ENCODE data around the gene SEMA3D.

The SEMA3D gene

GRCh38 chr7:85217085-85217484 is 30.2 kb upstream of the SEMA3D start:
- Histone ChIP-seq H3K36me3 (ENCODE audit: control insufficient read depth, insufficient read depth, low read length) (no peaks in the 10 kb centered on the region), H3K27ac (ENCODE audit: low read depth, low read length) (no peak overlapping the region), H3K4me3 (ENCODE audit: low read depth, low read length) (no peak overlapping the region), H3K27me3 (ENCODE audit: control insufficient read depth, insufficient read depth, low read length) (no peaks in the 10 kb centered on the region), H3K4me1 (ENCODE audit: control insufficient read depth, insufficient read depth, low read length) (no peaks in the 10 kb centered on the region), H3K9me3 (ENCODE audit: control insufficient read depth, insufficient read depth, low read length) (no peaks in the 10 kb centered on the region), H3K9ac (ENCODE audit: low read depth, low read length) (no peak overlapping the region)

GRCh38 chr7:85215098-85215497 is 28.2 kb upstream of the SEMA3D start:
- H3K27ac ChIP-seq (ENCODE audit: low read depth, low read length) = no peak overlapping the region
- no peak overlapping the region for H3K9ac ChIP-seq (ENCODE audit: low read depth, low read length)
- H3K27me3 ChIP-seq (ENCODE audit: control insufficient read depth, insufficient read depth, low read length) = no peaks in the 10 kb centered on the region
- H3K4me1 ChIP-seq (ENCODE audit: control insufficient read depth, insufficient read depth, low read length) = no peaks in the 10 kb centered on the region
- H3K36me3 ChIP-seq (ENCODE audit: control insufficient read depth, insufficient read depth, low read length) = no peaks in the 10 kb centered on the region
- H3K9me3 ChIP-seq (ENCODE audit: control insufficient read depth, insufficient read depth, low read length) = no peaks in the 10 kb centered on the region
- H3K4me3 ChIP-seq (ENCODE audit: low read depth, low read length) = no peak overlapping the region

- H3K4me3 ChIP-seq (ENCODE audit: low read depth, low read length) = no peak overlapping the region
- no peaks in the 10 kb centered on the region for H3K9me3 ChIP-seq (ENCODE audit: control insufficient read depth, insufficient read depth, low read length)
- no peaks in the 10 kb centered on the region for H3K4me1 ChIP-seq (ENCODE audit: control insufficient read depth, insufficient read depth, low read length)
- no peaks in the 10 kb centered on the region for H3K36me3 ChIP-seq (ENCODE audit: control insufficient read depth, insufficient read depth, low read length)
- H3K9ac ChIP-seq (ENCODE audit: low read depth, low read length) = no peak overlapping the region
- H3K27me3 ChIP-seq (ENCODE audit: control insufficient read depth, insufficient read depth, low read length) = no peaks in the 10 kb centered on the region
- no peak overlapping the region for H3K27ac ChIP-seq (ENCODE audit: low read depth, low read length)
Measured at GRCh38 chr7:85213500-85213899, 26.6 kb upstream of the SEMA3D start.

GRCh38 chr7:85205754-85206153 is 18.9 kb upstream of the SEMA3D start:
- H3K27ac ChIP-seq (ENCODE audit: low read depth, low read length) = no peak overlapping the region
- H3K27me3 ChIP-seq (ENCODE audit: control insufficient read depth, insufficient read depth, low read length) = no peaks in the 10 kb centered on the region
- no peaks in the 10 kb centered on the region for H3K4me1 ChIP-seq (ENCODE audit: control insufficient read depth, insufficient read depth, low read length)
- no peak overlapping the region for H3K9ac ChIP-seq (ENCODE audit: low read depth, low read length)
- H3K36me3 ChIP-seq (ENCODE audit: control insufficient read depth, insufficient read depth, low read length) = no peaks in the 10 kb centered on the region
- H3K9me3 ChIP-seq (ENCODE audit: control insufficient read depth, insufficient read depth, low read length) = peaks cover 13% of the 10 kb centered on the region
- no peak overlapping the region for H3K4me3 ChIP-seq (ENCODE audit: low read depth, low read length)

GRCh38 chr7:85204496-85204895 is 17.6 kb upstream of the SEMA3D start:
- no peak overlapping the region for H3K27ac ChIP-seq (ENCODE audit: low read depth, low read length)
- H3K9ac ChIP-seq (ENCODE audit: low read depth, low read length) = no peak overlapping the region
- no peaks in the 10 kb centered on the region for H3K36me3 ChIP-seq (ENCODE audit: control insufficient read depth, insufficient read depth, low read length)
- no peaks in the 10 kb centered on the region for H3K27me3 ChIP-seq (ENCODE audit: control insufficient read depth, insufficient read depth, low read length)
- no peak overlapping the region for H3K4me3 ChIP-seq (ENCODE audit: low read depth, low read length)
- no peaks in the 10 kb centered on the region for H3K4me1 ChIP-seq (ENCODE audit: control insufficient read depth, insufficient read depth, low read length)
- peaks cover 17% of the 10 kb centered on the region for H3K9me3 ChIP-seq (ENCODE audit: control insufficient read depth, insufficient read depth, low read length)

- Histone ChIP-seq H3K36me3 (ENCODE audit: control insufficient read depth, insufficient read depth, low read length) (no peaks in the 10 kb centered on the region), H3K4me3 (ENCODE audit: low read depth, low read length) (no peak overlapping the region), H3K4me1 (ENCODE audit: control insufficient read depth, insufficient read depth, low read length) (no peaks in the 10 kb centered on the region), H3K9me3 (ENCODE audit: control insufficient read depth, insufficient read depth, low read length) (peaks cover 17% of the 10 kb centered on the region), H3K27me3 (ENCODE audit: control insufficient read depth, insufficient read depth, low read length) (no peaks in the 10 kb centered on the region), H3K9ac (ENCODE audit: low read depth, low read length) (no peak overlapping the region), H3K27ac (ENCODE audit: low read depth, low read length) (no peak overlapping the region)
Measured at GRCh38 chr7:85204061-85204460, 17.2 kb upstream of the SEMA3D start.

GRCh38 chr7:85201209-85201608 is 14.4 kb upstream of the SEMA3D start:
- Histone ChIP-seq H3K27ac (ENCODE audit: low read depth, low read length) (no peak overlapping the region), H3K9ac (ENCODE audit: low read depth, low read length) (no peak overlapping the region)

GRCh38 chr7:85196696-85197095 is 9.8 kb upstream of the SEMA3D start:
- H3K4me3 ChIP-seq (ENCODE audit: low read depth, low read length) = no peak overlapping the region

More at GRCh38 chr7:85201209-85201608, 14.4 kb upstream of the SEMA3D start:
- Histone ChIP-seq H3K4me1 (ENCODE audit: control insufficient read depth, insufficient read depth, low read length) (peaks cover 17% of the 10 kb centered on the region), H3K27me3 (ENCODE audit: control insufficient read depth, insufficient read depth, low read length) (no peaks in the 10 kb centered on the region), H3K4me3 (ENCODE audit: low read depth, low read length) (no peak overlapping the region), H3K36me3 (ENCODE audit: control insufficient read depth, insufficient read depth, low read length) (no peaks in the 10 kb centered on the region), H3K9me3 (ENCODE audit: control insufficient read depth, insufficient read depth, low read length) (peaks cover 17% of the 10 kb centered on the region)

GRCh38 chr7:85191383-85191782 is 4.5 kb upstream of the SEMA3D start:
- H3K27ac ChIP-seq (ENCODE audit: low read depth, low read length) = no peak overlapping the region
- H3K4me3 ChIP-seq (ENCODE audit: low read depth, low read length) = no peak overlapping the region
- peaks cover 30% of the 10 kb centered on the region for H3K4me1 ChIP-seq (ENCODE audit: control insufficient read depth, insufficient read depth, low read length)
- H3K36me3 ChIP-seq (ENCODE audit: control insufficient read depth, insufficient read depth, low read length) = no peaks in the 10 kb centered on the region
- peaks cover 23% of the 10 kb centered on the region for H3K27me3 ChIP-seq (ENCODE audit: control insufficient read depth, insufficient read depth, low read length)
- no peak overlapping the region for H3K9ac ChIP-seq (ENCODE audit: low read depth, low read length)
- H3K9me3 ChIP-seq (ENCODE audit: control insufficient read depth, insufficient read depth, low read length) = no peaks in the 10 kb centered on the region

More at GRCh38 chr7:85196696-85197095, 9.8 kb upstream of the SEMA3D start:
- Histone ChIP-seq H3K4me1 (ENCODE audit: control insufficient read depth, insufficient read depth, low read length) (peaks cover 32% of the 10 kb centered on the region), H3K36me3 (ENCODE audit: control insufficient read depth, insufficient read depth, low read length) (no peaks in the 10 kb centered on the region), H3K27me3 (ENCODE audit: control insufficient read depth, insufficient read depth, low read length) (no peaks in the 10 kb centered on the region), H3K9me3 (ENCODE audit: control insufficient read depth, insufficient read depth, low read length) (peaks cover 13% of the 10 kb centered on the region), H3K9ac (ENCODE audit: low read depth, low read length) (no peak overlapping the region), H3K27ac (ENCODE audit: low read depth, low read length) (peak overlapping the region; percentile 65)

- H3K9me3 ChIP-seq (ENCODE audit: control insufficient read depth, insufficient read depth, low read length) = no peaks in the 10 kb centered on the region
- no peaks in the 10 kb centered on the region for H3K36me3 ChIP-seq (ENCODE audit: control insufficient read depth, insufficient read depth, low read length)
- H3K4me3 ChIP-seq (ENCODE audit: low read depth, low read length) = peak overlapping the region; percentile 78
- no peak overlapping the region for H3K27ac ChIP-seq (ENCODE audit: low read depth, low read length)
- H3K9ac ChIP-seq (ENCODE audit: low read depth, low read length) = peak overlapping the region; percentile 36
- peaks cover 13% of the 10 kb centered on the region; the same call in 1 of the 2 replicates for H3K4me1 ChIP-seq (ENCODE audit: control insufficient read depth, insufficient read depth, low read length)
- peaks cover 48% of the 10 kb centered on the region for H3K27me3 ChIP-seq (ENCODE audit: control insufficient read depth, insufficient read depth, low read length)
Measured at GRCh38 chr7:85186083-85186520, 754 bp downstream of the SEMA3D start.

GRCh38 chr7:85185424-85186082 is 1.3 kb downstream of the SEMA3D start:
- H3K4me1 ChIP-seq (ENCODE audit: control insufficient read depth, insufficient read depth, low read length) = peaks cover 12% of the 10 kb centered on the region; the same call in 1 of the 2 replicates
- no peak overlapping the region for H3K27ac ChIP-seq (ENCODE audit: low read depth, low read length)
- H3K36me3 ChIP-seq (ENCODE audit: control insufficient read depth, insufficient read depth, low read length) = no peaks in the 10 kb centered on the region
- peaks cover 48% of the 10 kb centered on the region for H3K27me3 ChIP-seq (ENCODE audit: control insufficient read depth, insufficient read depth, low read length)
- peak overlapping the region; percentile 78 for H3K4me3 ChIP-seq (ENCODE audit: low read depth, low read length)
- peak overlapping the region; percentile 36; the same call in 1 of the 2 replicates for H3K9ac ChIP-seq (ENCODE audit: low read depth, low read length)
- no peaks in the 10 kb centered on the region for H3K9me3 ChIP-seq (ENCODE audit: control insufficient read depth, insufficient read depth, low read length)
